ENCODE results near the gene KANSL1L. TPM values are rescaled to one million over a fixed set of nuclear protein-coding genes. Genes with fewer than 3 reads are reported as not detected.

Gene KANSL1L
- 6.3 and 13.6 TPM in 2 replicates for total RNA-seq

GRCh38 chr2:210171309-210172218 lies at the start of gene KANSL1L:
TSS of gene KANSL1L (minus strand) at chr2:210171409. CDS start at chr2:210154582, 16,827 bp downstream.

GRCh38 chr2:210002158-210003157 lies 168.8 kb downstream of the KANSL1L start, which contains the start of gene RPE:
TSS of gene RPE (plus strand) at chr2:210002638. CDS start at chr2:210002662, 24 bp downstream.

Other genes starting within 250 kb of the KANSL1L start
- gene RPE, start 168.8 kb downstream of the KANSL1L start, total RNA-seq, result 32.3 and 70.9 TPM in 2 replicates
- under 0.01 TPM in 1 of 2 replicates, not detected in the other for gene ACADL, start 54.0 kb upstream of the KANSL1L start, total RNA-seq
- gene MYL1, start 143.8 kb upstream of the KANSL1L start, total RNA-seq, result 6.1 TPM in 1 of 2 replicates, not detected in the other